SKM-1 (cell line): Measurements from ENCODE around the gene NME5.

Experiments used
- DNase-seq: peaks from one replicate; lab custom pipeline; 2025; ENCODE audit not compliant: unreplicated experiment; lab: John Stamatoyannopoulos, UW

NME5 gene

DNA sequence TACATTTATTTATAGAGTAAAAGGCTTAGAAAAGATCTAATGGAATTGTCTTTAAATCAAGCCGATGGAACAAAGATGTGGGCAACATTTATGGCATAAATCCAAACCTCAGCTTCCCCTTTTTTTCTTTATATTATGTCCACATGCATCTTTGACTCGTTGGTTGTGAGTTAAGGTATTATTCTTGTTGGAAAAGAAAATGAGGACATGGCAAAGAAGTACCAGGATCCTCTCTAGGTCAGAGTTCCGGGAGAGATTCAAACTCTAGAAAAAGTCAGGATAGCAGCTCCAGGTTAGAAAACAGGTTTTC lies 508 bp upstream of the NME5 start:
- DNase-seq: no peak

DNA sequence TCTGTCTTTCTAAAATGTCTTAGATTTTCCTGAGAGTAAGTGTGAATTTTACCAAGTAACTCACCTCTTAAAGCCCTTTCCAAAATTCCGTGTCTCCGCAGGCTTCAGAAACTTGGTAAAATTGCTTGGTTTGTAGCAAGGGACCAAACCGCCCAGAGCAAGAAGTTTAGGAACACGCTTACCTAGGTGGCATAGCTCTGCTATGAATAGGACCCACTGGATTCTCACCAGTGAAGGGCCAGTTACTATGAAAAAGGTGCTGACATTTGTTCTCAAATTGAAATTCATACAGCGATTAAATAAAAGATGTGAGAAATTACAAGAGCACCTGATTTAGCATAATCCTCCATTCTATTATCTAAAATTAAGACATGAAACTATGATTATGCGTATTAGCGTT lies 6.7 kb downstream of the NME5 start:
- DNase-seq: no peak

DNA sequence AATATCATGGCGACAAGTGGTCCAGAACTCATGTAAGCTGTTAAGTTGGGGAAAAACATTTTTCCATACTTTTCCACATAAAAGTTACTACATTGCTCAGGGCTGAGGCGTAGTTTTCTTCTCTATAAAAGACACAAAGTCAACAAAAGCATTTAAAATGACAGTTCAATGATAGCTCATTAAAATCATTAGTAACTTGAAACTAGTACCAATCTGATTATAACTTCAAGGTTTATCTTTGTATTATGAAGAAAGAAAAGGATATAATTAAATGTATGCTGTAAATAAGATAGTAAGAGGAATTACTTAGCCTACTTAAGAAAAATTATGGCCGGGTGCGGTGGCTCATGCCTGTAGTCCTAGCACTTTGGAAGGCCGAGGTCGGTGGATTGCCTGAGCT lies 9.9 kb downstream of the NME5 start:
- no peak for DNase-seq

DNA sequence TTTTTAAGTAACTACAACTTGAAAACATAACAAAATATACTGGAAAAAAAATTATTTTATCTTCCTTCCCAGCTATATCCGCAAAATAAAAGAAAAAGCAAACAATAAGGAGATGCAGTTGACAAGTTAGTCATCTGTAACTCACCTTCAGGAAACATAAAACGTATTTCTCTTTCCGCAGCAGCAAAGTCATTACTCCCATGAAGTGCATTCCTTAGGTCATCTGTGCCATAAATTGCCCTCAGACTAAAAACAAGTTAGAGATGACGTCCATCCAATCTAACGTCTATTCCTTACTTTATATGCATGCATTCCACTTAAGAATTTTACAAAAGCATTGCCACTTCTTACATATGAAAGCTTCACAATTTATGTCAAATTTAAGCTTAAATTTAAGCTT lies 10.9 kb downstream of the NME5 start:
- DNase-seq: no peak

DNA sequence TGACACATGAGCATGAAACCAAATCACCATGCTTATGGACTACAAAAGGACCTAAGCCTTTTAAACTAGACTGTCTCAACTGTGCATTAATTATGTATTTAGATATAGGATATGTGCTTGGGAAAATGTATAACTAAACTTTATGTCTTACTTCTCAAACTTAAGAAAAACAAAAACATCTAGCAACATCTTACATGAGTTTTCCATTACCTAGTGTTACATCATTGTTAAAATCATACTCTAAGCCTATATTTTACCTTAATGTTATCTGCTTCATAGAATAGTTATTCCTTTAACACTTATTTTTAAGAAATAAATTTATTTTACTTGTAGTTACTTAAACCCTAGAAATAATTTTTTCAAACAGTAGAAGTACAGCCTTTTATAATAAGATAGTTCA lies 24.0 kb downstream of the NME5 start:
- DNase-seq: no peak

- DNase-seq: no peak
Measured at GRCh38 chr5:138111937-138112336, 27.3 kb downstream of the NME5 start.

DNA sequence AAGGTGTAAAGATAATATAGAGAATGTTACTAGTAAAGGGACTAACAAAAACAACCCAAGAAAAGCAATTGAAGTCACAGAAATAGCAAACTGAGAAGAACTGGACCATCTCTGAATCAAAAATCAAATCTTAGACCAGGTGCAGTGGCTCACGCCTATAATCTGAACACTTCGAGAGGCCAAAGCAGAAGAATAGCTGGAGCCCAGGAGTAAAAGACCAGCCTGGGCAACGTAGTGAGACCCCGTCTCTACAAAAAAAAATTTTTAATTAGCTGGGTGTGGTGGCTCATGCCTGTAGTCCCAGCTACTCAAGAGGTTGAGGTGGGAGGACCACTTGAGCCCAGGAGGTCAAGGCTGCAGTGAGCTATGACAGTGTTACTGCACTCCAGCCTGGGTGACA lies 28.0 kb downstream of the NME5 start:
- DNase-seq: no peak

GRCh38 chr5:138110266-138110963 lies 28.8 kb downstream of the NME5 start:
- no peak for DNase-seq

DNA sequence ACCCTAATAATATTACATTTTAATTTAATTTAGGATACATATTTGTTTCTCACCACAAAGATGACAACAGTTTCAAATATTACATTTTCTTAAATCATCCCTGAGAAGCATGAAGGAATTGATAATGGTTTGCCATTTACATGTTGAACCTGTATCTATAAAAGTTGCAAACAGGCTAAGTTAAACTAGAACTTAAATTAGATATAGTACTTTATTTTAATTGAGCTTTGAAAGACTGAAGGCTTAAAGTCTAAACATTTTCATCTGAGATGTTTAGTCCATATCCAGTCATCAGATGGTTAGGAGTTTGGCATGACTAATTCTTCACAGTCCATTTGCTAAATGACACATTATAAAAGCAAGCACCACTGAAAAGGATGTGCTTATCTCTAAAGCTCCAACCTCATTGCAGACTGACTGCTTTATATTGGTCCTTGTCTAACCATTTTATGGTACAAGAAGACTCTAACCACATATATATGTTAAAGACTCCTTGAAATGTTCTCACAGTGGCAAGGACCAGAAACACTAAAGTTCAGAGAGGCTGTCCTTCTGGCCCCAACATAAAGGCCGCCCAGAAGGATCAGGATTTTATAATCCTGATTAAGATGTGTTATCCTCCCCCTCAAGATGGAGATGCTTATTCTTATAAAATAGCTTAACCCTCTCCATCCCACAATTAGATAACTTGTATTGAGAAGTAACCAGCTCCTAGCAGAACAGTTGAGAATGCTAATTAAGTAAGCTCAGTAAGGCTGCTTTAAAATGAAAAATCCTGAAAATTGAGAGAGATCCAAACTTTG lies 29.6 kb downstream of the NME5 start:
- no peak for DNase-seq

DNA sequence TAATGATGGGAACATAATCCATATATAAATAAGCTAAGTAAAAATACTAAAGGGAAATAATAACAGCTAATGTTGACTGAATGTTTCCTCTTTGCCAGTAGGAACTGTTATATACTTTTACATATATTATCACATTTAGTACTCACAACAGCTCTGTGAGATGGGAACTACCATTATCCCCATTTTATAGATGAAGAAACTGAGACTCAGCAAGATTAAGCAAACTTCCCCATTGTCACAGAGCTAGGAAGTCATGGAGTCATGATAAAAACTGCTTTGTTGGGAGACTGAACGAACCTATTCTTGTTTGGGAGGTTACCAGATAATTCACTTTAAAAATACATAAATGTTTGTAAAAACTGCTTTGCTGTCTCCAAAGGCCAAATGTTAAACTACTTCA lies 32.0 kb downstream of the NME5 start:
- no peak for DNase-seq

- no peak for DNase-seq
Measured at GRCh38 chr5:138105709-138106108, 33.5 kb downstream of the NME5 start.

- DNase-seq: no peak
Measured at GRCh38 chr5:138103319-138103637, 36.0 kb downstream of the NME5 start.

DNA sequence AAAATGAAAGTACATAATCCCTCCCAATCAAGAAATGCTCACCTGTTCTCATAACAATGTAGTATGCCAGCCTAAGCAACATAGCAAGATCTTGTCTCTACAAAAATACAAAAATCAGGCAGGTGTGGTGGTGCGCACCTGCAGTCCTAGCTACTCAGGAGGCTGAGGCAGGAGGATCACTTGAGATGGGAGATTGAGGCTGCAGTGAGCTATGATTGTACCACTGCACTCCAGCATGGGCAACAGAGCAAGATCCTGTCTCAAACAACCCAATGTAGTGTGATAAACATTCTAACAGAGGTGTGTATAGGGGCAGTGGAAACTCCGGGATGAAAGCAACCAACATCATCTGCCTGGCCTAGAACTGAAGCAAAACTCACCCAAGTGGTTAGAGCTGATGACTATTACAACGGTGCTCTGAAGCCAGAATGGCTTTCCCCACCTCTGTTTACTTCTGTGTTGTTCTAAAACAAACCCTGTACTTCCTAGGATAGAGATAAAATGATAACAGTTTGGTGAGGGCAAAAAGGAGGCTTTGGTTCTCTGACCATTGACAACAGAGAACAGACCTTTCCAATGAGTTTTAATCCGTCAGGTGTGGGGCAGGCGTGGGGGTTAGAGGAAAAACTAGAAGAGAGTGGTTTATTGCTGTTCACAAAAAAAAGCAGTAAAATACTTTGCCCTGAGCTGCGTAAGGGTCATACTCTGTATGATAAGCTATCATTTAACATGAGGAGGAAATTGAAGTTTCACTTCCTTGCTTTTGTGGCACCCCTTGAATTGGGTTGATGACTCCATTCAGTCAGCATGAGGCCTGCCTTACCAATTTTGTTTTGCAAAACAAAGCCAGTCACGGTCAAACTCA lies 36.5 kb downstream of the NME5 start:
- DNase-seq: no peak

- DNase-seq: no peak
Measured at GRCh38 chr5:138096997-138097828, 42.0 kb downstream of the NME5 start.

GRCh38 chr5:138096363-138096762 lies 42.9 kb downstream of the NME5 start:
- no peak for DNase-seq

DNA sequence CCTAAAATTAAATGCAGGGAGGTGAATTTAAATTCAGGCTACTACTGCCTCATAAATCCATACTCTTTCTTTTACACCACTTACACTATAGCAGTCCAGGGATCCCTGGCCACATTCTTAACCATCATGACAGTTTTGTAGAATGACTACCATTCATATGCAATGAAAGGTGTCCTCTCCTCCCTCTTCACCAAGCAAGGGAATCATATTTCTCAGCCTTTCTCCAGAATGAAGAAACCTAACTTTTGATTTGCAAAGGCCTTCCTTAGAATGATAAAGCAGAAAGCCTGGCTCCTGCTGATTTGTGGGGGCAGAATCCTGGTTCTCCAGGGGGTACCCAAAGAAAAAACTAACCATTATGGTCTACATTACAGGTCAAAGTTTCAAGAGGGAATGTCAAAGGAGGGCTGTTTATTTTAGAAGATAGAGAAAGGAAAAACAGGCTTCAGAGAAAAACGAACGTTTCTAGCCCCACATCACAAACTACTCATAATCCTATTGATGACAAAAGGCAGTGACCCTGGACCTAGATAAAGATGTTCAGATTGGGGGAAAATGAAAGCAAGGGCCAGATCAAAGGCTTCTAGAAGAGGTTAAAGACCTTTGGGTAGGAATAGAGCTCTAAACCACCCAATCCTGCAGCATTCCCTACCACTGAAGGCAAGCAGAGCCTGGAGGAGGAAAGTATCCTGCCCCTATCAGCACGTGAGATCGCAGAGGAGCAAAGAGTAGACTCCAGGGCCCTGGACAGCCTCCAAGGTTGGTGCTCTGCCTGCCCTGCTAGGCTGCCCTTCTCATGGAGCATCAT lies 43.9 kb downstream of the NME5 start:
- DNase-seq: no peak

DNA sequence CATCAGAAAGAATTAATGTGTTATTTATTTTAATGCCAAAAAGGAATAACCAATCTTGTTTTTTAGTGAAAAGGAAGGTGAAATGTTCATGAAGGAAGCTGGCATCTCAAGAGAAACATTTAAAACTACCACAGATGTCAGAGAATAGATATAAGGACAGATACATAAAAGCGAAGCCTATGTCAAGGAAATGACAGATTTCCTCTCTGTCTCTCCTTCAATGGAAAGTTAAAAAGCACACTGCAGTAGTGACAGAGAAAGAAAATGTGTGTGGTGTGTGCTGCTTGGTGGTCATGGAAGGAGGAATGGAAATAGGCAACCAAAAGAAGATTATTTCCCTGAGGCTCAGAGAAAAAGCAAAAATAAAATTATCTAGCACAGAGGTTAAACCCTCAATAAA lies 46.2 kb downstream of the NME5 start:
- DNase-seq: no peak

DNA sequence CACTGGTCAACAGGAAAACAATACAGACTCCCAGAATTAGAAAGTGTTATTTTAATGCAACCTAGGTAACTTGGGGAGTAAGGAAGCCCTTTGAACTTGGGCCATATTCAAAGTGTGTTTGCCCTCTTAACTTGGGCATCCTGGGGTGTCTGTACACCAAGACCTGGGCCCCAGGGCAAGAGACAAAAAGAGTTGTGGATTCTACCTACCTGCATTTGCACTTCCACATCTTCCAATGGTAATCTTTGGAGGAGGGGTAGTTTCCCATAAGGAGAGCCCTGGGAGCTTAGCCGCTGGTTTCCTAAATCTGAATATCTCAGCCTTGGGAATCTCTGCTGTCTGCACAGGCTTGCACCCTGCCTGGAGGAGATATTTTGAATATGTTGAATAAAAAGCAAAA lies 46.9 kb downstream of the NME5 start:
- no peak for DNase-seq

DNA sequence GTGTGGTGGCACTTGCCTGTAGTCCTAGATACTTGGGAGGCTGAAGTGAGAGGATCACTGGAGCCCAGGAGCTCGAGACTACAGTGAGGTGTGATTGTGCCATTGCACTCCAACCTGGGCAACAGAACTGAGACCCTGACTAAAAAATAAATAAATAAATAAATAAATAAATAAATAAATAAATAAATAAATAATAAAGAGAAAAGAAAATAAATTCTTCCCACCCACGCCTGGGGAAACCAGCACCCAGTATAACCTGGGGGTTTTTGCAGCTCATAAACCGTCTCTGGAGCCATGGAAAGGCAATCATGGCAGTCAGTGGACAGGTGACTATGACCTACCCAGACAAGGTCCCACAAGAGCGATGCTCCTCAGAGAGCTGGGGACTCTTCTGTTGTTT lies 47.5 kb downstream of the NME5 start:
- DNase-seq: no peak

GRCh38 chr5:138083702-138084101 lies 55.5 kb downstream of the NME5 start, which contains the start of gene WNT8A:
Gene WNT8A, plus strand, starts transcription at chr5:138084033. Its CDS starts 95 bp downstream, at chr5:138084128.
- DNase-seq: no peak
